NCI-H748 (cell line): ENCODE data around the gene SLC28A3.
A peak's percentile ranks its signal among the peaks of the same experiment; 100 is the strongest.

ENCODE experiments used
- DNase-seq: peaks from one replicate; lab custom pipeline; 2025; ENCODE audit not compliant: unreplicated experiment; lab: John Stamatoyannopoulos, UW

Gene SLC28A3

DNA sequence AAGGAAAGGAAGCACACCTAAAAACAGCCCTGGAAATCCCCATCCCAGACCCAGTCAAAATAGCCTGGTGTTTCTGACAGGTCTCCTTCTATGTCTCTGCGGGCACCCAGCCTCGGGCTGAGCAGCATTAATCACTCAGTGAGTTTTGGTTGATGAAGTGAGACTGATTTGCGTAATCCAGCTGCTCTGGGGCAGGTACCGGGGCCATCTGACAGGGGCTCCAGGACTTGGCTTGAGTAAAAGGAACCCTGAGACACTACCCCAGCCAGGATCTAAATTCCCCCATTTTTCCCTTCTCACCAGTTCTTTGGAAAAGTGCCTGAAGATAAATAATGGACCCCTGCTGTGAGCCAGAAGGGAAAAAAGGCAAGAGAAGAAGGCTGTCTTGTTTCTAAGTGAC, 596 bp downstream of the SLC28A3 start:
- peak; percentile 17 for DNase-seq

GRCh38 chr9:84339503-84339902, 1.1 kb downstream of the SLC28A3 start:
- DNase-seq, result no peak

DNA sequence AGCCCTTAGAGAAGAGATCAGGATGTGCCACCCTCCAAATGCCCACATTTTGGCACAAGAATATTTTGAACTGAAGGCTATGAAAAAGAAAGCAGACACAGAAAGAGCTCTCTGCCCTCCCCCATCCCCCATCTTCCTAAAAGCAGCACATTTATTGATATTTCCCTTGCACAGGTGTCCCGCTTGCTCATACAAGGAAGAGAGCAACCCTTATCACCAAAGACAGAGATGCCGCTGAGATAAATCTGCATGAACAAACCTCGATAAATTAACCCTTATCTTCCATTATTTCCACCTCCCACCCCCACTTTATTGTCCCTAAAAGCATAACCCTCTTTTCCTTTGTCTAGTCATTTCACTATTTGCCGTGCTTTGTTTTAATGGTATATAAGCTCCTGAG, 1.8 kb downstream of the SLC28A3 start:
- DNase-seq, result no peak

- DNase-seq, result no peak
These were observed 3.3 kb downstream of the SLC28A3 start for GRCh38 chr9:84337252-84337651.

DNA sequence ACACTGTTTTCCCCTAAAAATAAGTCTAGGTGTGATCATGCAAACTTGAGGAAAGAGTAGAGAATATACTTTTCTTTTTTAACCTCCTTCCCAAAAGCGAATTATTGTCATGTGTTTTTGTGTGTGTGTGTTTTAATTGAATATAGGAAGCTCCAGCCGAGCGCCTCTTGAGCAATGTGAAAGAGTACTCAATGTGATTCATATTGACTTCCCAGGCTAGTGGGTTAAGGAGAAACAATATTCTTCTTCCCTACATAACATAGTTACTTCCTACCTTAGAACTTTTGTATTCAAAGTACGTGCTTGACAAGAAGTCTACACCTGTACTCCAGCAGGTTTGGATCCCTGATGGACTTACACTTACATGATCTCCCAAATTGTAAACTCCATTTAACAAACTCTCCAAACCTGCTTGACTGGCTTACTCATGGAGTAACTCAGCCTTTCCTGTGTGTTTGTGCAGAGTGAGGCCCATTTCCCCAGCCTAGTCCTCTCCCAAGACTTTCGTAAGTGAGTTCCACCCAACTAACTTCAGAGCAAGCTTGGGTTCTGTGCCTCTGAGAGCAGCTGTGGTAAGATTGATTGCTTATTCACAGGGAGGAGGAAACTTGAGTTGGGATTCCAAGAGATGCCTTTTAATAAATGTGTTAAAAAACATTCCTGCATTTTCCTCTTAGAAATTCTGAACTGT, 9.3 kb downstream of the SLC28A3 start:
- peak; percentile 21 for DNase-seq

- no peak for DNase-seq
These were observed 10.3 kb downstream of the SLC28A3 start for GRCh38 chr9:84330246-84330645.

- DNase-seq, result no peak
These were observed 13.4 kb downstream of the SLC28A3 start for GRCh38 chr9:84327184-84327583.

- no peak for DNase-seq
These were observed 15.1 kb downstream of the SLC28A3 start for GRCh38 chr9:84325347-84325973.

DNA sequence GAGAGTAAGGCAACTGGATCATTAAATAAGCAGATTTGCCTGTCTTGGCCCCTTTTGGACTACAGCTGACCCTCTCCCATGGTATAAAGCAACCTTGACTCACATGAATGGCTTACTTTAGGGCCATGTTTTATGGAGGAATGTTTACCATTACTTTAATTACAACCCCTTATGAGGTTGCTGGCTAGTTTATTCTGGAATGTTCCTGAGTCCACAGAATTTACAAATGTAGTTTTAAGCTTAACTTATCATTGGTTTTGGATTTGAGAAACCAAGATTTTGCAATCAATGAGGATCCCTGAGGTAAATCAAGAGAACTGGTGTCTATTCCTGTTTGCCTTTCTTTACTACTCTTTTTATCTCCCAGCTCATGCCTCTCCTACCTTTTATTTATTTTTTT, 15.7 kb downstream of the SLC28A3 start:
- no peak for DNase-seq

- no peak for DNase-seq
These were observed 16.7 kb downstream of the SLC28A3 start for GRCh38 chr9:84323858-84324257.

DNA sequence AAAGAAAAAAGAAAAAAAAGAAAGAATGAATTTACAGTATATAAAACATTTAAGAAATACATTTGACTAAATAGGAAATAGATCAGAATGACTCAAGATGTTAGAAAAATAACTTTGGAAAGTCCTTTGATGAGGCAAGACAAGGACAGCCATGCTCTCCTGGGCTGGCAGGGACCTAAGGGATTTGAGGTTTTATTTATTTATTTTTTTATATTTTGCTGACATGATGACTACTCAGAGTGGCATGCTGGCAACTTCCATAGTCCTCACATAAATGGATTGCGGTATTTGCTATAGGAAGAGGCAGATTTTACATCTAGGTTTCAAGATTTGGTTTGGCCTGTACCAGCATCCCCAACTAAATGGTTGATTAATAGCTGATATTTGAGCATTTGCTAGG, 17.7 kb downstream of the SLC28A3 start:
- DNase-seq, result no peak

GRCh38 chr9:84320231-84320630, 20.3 kb downstream of the SLC28A3 start:
- no peak for DNase-seq

DNA sequence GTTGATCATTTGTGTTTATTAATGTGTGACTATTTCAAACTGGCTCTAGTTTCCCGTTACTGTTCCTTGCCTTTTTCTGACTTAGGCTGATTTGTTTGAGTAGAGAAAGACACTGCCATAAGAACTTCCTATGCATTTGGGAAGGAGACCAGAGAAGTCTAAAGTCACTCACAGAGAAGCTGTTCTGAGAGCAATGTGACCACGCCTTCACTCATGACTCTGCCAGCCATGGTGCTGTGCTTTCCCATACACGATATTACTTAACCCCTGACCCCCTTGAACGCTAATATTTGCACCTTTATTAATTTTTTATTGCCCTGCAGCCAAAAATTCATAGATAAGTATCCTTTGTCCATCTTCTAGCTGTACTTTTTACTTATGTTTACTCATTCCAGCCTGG, 20.9 kb downstream of the SLC28A3 start:
- no peak for DNase-seq

DNA sequence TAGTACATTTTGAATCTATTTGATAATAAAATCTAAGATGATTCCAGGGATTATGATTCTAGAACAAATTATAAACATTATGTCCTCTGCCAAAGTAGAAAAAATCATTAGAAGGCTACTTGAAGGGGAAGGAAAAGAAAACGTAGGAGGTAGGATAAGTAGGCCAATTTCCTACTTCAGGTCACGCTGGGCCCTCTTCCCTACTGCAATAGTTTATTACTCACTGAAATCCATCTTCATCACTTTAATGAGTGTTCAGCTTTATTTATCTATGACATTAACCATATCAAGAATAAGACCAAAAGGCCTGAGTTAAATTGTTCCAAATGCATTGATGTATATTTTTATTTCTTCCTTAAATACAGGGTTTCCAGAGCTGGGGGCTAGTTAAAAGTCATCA, 21.6 kb downstream of the SLC28A3 start:
- no peak for DNase-seq

DNA sequence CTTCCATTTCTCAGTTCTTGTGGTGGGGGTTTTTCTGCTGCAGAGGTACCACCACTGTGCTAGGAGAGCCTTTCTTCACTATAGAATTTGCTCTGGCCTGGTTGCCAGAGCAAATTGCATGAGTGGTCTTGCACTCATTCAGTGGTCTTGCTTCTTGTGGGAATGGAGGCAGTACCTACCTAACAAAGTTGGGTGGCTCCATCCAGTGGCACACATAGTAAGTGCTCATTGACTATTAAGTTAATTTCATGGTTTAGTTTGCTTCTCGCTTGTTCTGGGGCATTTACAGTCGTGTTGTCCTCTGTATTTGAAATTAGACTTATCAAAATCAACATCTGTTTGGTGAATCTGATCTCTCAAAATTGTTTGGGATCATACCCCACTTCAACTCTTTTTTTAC, 23.0 kb downstream of the SLC28A3 start:
- DNase-seq, result no peak

GRCh38 chr9:84315278-84315877, 25.2 kb downstream of the SLC28A3 start:
- DNase-seq, result peak; percentile 81

DNA sequence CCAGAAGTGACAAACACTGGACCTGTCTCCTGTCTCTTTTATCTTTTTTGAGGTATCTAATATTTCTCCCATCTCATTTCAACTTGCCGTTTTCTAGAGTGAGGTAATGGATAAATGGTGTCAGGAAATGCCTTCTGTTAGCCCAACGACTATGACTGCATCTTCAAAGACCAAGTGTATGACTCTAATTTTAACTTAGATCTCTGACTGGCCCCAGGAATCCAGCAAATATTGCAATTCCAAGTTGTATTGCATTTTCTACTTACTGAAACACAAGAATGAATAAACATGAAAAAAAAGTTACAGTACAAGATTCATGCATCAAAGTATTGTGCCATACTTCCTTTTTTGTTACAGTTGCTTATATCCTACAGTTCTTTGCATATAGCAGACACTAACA, 26.3 kb downstream of the SLC28A3 start:
- DNase-seq, result no peak

DNA sequence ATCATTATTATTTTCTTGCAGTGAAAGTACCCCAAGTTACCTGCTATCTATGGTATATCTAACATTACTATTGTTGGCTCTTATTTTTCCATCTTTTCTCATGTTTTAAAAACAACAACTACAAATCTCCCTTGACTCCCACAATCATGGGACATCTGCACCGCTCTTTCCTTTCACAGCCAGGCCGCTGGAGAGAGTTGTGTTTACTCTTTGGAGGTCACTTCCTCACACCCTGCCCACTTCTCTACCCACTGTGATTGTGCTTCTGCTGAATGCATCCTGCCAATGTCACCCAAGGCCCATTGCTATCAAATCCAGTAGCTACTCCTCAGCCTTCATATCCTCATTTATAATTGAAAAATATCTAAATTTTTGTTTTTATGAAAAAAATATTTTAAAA, 29.7 kb downstream of the SLC28A3 start:
- DNase-seq, result peak; percentile 38

DNA sequence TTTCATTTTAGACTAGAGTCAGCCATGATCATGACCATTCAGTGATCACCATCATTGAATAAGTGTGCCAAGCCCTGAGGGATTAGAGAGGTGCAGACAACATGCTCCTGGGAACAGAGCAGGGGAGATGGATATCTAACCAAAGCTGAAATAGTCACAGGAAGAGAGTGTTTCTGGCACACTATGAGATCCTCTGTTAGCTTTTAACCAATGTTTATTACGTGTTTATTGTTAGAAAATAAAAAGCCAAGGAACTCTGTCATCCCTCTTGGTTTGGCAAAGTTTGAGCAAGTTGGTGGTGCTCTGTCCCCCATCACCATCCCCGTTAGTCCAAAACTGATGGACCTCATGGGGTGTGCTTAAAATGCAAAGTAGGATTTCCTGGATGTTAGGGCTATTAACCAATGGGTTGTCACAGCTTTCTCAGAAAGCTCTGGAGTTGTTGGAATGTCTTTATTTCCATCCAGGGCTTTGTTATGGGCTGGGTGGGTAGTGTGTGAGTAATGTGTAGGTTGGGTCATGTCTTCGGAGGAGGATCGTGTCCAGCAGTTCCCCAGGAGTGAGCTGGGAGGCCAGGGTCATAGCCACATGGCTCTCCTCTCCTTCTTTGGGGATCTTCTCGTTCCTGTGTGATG, 34.9 kb downstream of the SLC28A3 start:
- no peak for DNase-seq

GRCh38 chr9:84304166-84304565, 36.4 kb downstream of the SLC28A3 start:
- DNase-seq, result no peak

GRCh38 chr9:84303061-84303460, 37.5 kb downstream of the SLC28A3 start:
- DNase-seq, result no peak

- DNase-seq, result no peak
These were observed 38.7 kb downstream of the SLC28A3 start for GRCh38 chr9:84301851-84302250.
